Measurements from ENCODE around the gene PRMT3. TPM values are rescaled to one million over a fixed set of nuclear protein-coding genes. Genes with fewer than 3 reads are reported as not detected.

PRMT3 gene
- total RNA-seq, 1 donor from 2014 or later: 39.6 TPM

- DNase-seq (ENCODE audit: low spot score): no peak
- Mint-ChIP-seq H3K27ac (no peak overlapping the region), H3K4me3 (no peak overlapping the region), H3K9me3 (no peaks in the 10 kb centered on the region), H3K36me3 (peaks cover 6% of the 10 kb centered on the region), H3K4me1 (no peaks in the 10 kb centered on the region), H3K27me3 (ENCODE audit: insufficient read depth, low read depth) (no peaks in the 10 kb centered on the region)
- Histone ChIP-seq H3K27me3 (no peaks in the 10 kb centered on the region), H3K4me1 (no peaks in the 10 kb centered on the region), H3K4me3 (no peak overlapping the region), H3K36me3 (peaks cover 10% of the 10 kb centered on the region), H3K9me3 (ENCODE audit: low read depth) (no peaks in the 10 kb centered on the region), H3K79me2 (ENCODE audit: low read depth) (no peaks in the 10 kb centered on the region), H3K9ac (no peak overlapping the region), H3K27ac (no peak overlapping the region), H2AFZ (replicated peaks) (no peak overlapping the region), H3F3A (ENCODE audit: low read depth) (peaks cover 7% of the 10 kb centered on the region), H4K20me1 (ENCODE audit: low read depth) (no peaks in the 10 kb centered on the region), H3K4me2 (no peak overlapping the region)
- TF ChIP-seq CTCF (IDR thresholded peaks at IDR 0.05) (no peak), EZH2 (IDR thresholded peaks at IDR 0.05) (no peak), EZH2phosphoT487 (IDR thresholded peaks at IDR 0.05) (no peak)
Measured at GRCh38 chr11:20399498-20399897, 12.0 kb downstream of the PRMT3 start.

GRCh38 chr11:20403059-20403458, 15.5 kb downstream of the PRMT3 start:
- no peak overlapping the region for H2AFZ ChIP-seq (replicated peaks)
- H3K9me3 Mint-ChIP-seq: no peaks in the 10 kb centered on the region
- no peak overlapping the region for H3K4me3 ChIP-seq
- H3K27me3 Mint-ChIP-seq (ENCODE audit: insufficient read depth, low read depth): no peaks in the 10 kb centered on the region
- no peaks in the 10 kb centered on the region for H3K79me2 ChIP-seq (ENCODE audit: low read depth)
- no peak overlapping the region for H3K27ac ChIP-seq
- no peak overlapping the region for H3K4me2 ChIP-seq
- no peak for DNase-seq (ENCODE audit: low spot score)
- no peak overlapping the region for H3K9ac ChIP-seq
- no peaks in the 10 kb centered on the region for H3K9me3 ChIP-seq (ENCODE audit: low read depth)
- TF ChIP-seq CTCF (IDR thresholded peaks at IDR 0.05) (no peak), EZH2 (IDR thresholded peaks at IDR 0.05) (no peak), EZH2phosphoT487 (IDR thresholded peaks at IDR 0.05) (no peak)
- no peaks in the 10 kb centered on the region for H3K27me3 ChIP-seq
- no peaks in the 10 kb centered on the region for H4K20me1 ChIP-seq (ENCODE audit: low read depth)
- H3K4me1 Mint-ChIP-seq: no peaks in the 10 kb centered on the region
- peaks cover 5% of the 10 kb centered on the region for H3K36me3 ChIP-seq
- H3K4me1 ChIP-seq: no peaks in the 10 kb centered on the region
- no peak overlapping the region for H3K27ac Mint-ChIP-seq
- H3F3A ChIP-seq (ENCODE audit: low read depth): no peaks in the 10 kb centered on the region
- no peak overlapping the region for H3K4me3 Mint-ChIP-seq
- H3K36me3 Mint-ChIP-seq: no peaks in the 10 kb centered on the region

GRCh38 chr11:20406484-20406883, 19.0 kb downstream of the PRMT3 start:
- TF ChIP-seq EZH2 (IDR thresholded peaks at IDR 0.05) (no peak), CTCF (IDR thresholded peaks at IDR 0.05) (no peak), EZH2phosphoT487 (IDR thresholded peaks at IDR 0.05) (no peak)
- H3K27me3 ChIP-seq: no peaks in the 10 kb centered on the region
- no peaks in the 10 kb centered on the region for H3F3A ChIP-seq (ENCODE audit: low read depth)
- no peak overlapping the region for H3K9ac ChIP-seq
- Mint-ChIP-seq H3K9me3 (no peaks in the 10 kb centered on the region), H3K4me3 (no peak overlapping the region), H3K27ac (no peak overlapping the region), H3K27me3 (ENCODE audit: insufficient read depth, low read depth) (no peaks in the 10 kb centered on the region), H3K4me1 (no peaks in the 10 kb centered on the region), H3K36me3 (no peaks in the 10 kb centered on the region)
- H3K4me1 ChIP-seq: no peaks in the 10 kb centered on the region
- H4K20me1 ChIP-seq (ENCODE audit: low read depth): no peaks in the 10 kb centered on the region
- H3K9me3 ChIP-seq (ENCODE audit: low read depth): no peaks in the 10 kb centered on the region
- no peak overlapping the region for H3K4me3 ChIP-seq
- H3K79me2 ChIP-seq (ENCODE audit: low read depth): no peaks in the 10 kb centered on the region
- H2AFZ ChIP-seq (replicated peaks): no peak overlapping the region
- no peak overlapping the region for H3K4me2 ChIP-seq
- no peak for DNase-seq (ENCODE audit: low spot score)
- no peak overlapping the region for H3K27ac ChIP-seq
- peaks cover 6% of the 10 kb centered on the region for H3K36me3 ChIP-seq
